IMR-90 (cell line): Measurements from ENCODE around the gene PINLYP. TPM values are rescaled to one million over a fixed set of nuclear protein-coding genes. Genes with fewer than 3 reads are reported as not detected.

Experiments used
- ATAC-seq: fragments of 200-7000 bp; cut with Tn5 transposase; 2 replicates; pipeline ENCODE4 v1.9.1; 2020; ENCODE audit warnings: low read depth, mild to moderate bottlenecking, moderate library complexity
- BruUV-seq: library from RNA; stranded (reverse); fragments of 400-500 nt; replicated peaks from 2 replicates; lab custom pipeline; 2021; lab: Mats Ljungman, UMichigan
- CTCF ChIA-PET: fragments of 300-600 bp; formaldehyde crosslinking; extraction: SDS; loops from one replicate; lab custom pipeline; 2021; ENCODE audit warnings: antibody characterized with exemption; lab: Yijun Ruan, JAX
- POLR2A ChIA-PET: fragments of 300-600 bp; sonication (Branson Sonifier 250); formaldehyde crosslinking; loops from one replicate; lab custom pipeline; 2022; ENCODE audit warnings: antibody characterized with exemption; ENCODE audit not compliant: unreplicated experiment; lab: Charles Lee
- DNase-seq: peaks from one replicate; pipeline ENCODE4 v3.0.0; 2013
- H2AFZ ChIP-seq: replicated peaks from 2 replicates; pipeline ENCODE3; 2013; ENCODE audit warnings: low read length, mild to moderate bottlenecking; ENCODE audit not compliant: poor library complexity
- H2AK5ac ChIP-seq: 2 replicates; pipeline ENCODE4 v1.6.1; 2013; ENCODE audit warnings: low read depth, low read length, inconsistent platforms
- H2AK9ac ChIP-seq: replicated peaks from 2 replicates; pipeline ENCODE3; 2013; ENCODE audit warnings: mild to moderate bottlenecking, low read depth, low read length, moderate library complexity; ENCODE audit not compliant: poor library complexity
- H2BK120ac ChIP-seq: 2 replicates; pipeline ENCODE4 v1.6.1; 2013; ENCODE audit warnings: low read depth, low read length, inconsistent platforms
- H2BK15ac ChIP-seq: 3 replicates; pipeline ENCODE4 v1.6.1; 2013; ENCODE audit warnings: low read depth, low read length, inconsistent platforms
- H2BK20ac ChIP-seq: 2 replicates; pipeline ENCODE4 v1.6.1; 2013; ENCODE audit warnings: low read depth, mild to moderate bottlenecking, inconsistent platforms, low read length, moderate library complexity
- H2BK5ac ChIP-seq: 2 replicates; pipeline ENCODE4 v1.6.1; 2013; ENCODE audit warnings: mild to moderate bottlenecking, low read depth, low read length, inconsistent platforms; ENCODE audit not compliant: poor library complexity, severe bottlenecking
- H3K14ac ChIP-seq: replicated peaks from 2 replicates; pipeline ENCODE4 v1.6.1; 2013; ENCODE audit warnings: low read depth, low read length, inconsistent platforms
- H3K18ac ChIP-seq: 2 replicates; pipeline ENCODE4 v1.6.1; 2013; ENCODE audit warnings: low read depth, low read length, control low read depth
- H3K23ac ChIP-seq: 2 replicates; pipeline ENCODE4 v1.6.1; 2013; ENCODE audit warnings: low read depth, low read length, inconsistent platforms
- H3K27ac ChIP-seq: 2 replicates; pipeline ENCODE4 v1.5.1; 2013; ENCODE audit warnings: mild to moderate bottlenecking, control low read depth, low read length; ENCODE audit not compliant: insufficient read depth
- H3K27me3 ChIP-seq: 2 replicates; pipeline ENCODE4 v1.6.1; 2013; ENCODE audit warnings: low read length; ENCODE audit not compliant: control insufficient read depth, insufficient read depth
- H3K36me3 ChIP-seq: 2 replicates; pipeline ENCODE4 v1.6.1; 2013; ENCODE audit warnings: low read length, mixed read lengths; ENCODE audit not compliant: control insufficient read depth, insufficient read depth
- H3K4ac ChIP-seq: 2 replicates; pipeline ENCODE4 v1.6.1; 2013; ENCODE audit warnings: low read depth, low read length, inconsistent platforms
- H3K4me1 ChIP-seq: 2 replicates; pipeline ENCODE4 v1.6.1; 2013; ENCODE audit warnings: low read length, mixed read lengths; ENCODE audit not compliant: control insufficient read depth, insufficient read depth
- H3K4me2 ChIP-seq: 2 replicates; pipeline ENCODE4 v1.6.1; 2013; ENCODE audit warnings: low read depth, mild to moderate bottlenecking, control low read depth, low read length, moderate library complexity
- H3K4me3 ChIP-seq: 2 replicates; pipeline ENCODE4 v1.5.1; 2013; ENCODE audit warnings: low read depth, mild to moderate bottlenecking, control low read depth, low read length, moderate library complexity; ENCODE audit not compliant: insufficient read depth
- H3K56ac ChIP-seq: 2 replicates; pipeline ENCODE4 v1.6.1; 2013; ENCODE audit warnings: low read length, inconsistent platforms; ENCODE audit not compliant: insufficient read depth; ENCODE audit errors: extremely low read depth
- H3K79me1 ChIP-seq, 2 experiments: 2 replicates each; pipeline ENCODE4 v1.6.1; 2013; ENCODE audit warnings: low read length in 2 of 2, inconsistent platforms in 1 of 2, low read depth in 1 of 2
- H3K9ac ChIP-seq: 2 replicates; pipeline ENCODE4 v1.6.1; 2013; ENCODE audit warnings: low read depth, low read length, control low read depth
- H3K9me1 ChIP-seq: 2 replicates; pipeline ENCODE4 v1.6.1; 2013; ENCODE audit warnings: low read length, inconsistent platforms; ENCODE audit not compliant: insufficient read depth
- H3K9me3 ChIP-seq: 2 replicates; pipeline ENCODE4 v1.6.1; 2013; ENCODE audit warnings: low read length; ENCODE audit not compliant: control insufficient read depth, insufficient read depth
- H4K20me1 ChIP-seq: 2 replicates; pipeline ENCODE4 v1.6.1; 2013; ENCODE audit warnings: low read length, inconsistent platforms; ENCODE audit not compliant: insufficient read depth
- H4K5ac ChIP-seq: 2 replicates; pipeline ENCODE4 v1.6.1; 2013; ENCODE audit warnings: mild to moderate bottlenecking, low read depth, low read length, control low read depth
- H4K8ac ChIP-seq, 2 experiments: 2 replicates each; pipeline ENCODE4 v1.6.1; 2013; ENCODE audit warnings: low read depth in 2 of 2, low read length in 2 of 2, control low read depth in 1 of 2, inconsistent platforms in 1 of 2
- H4K91ac ChIP-seq: 2 replicates; pipeline ENCODE4 v1.6.1; 2013; ENCODE audit warnings: low read depth, low read length, inconsistent platforms; ENCODE audit not compliant: insufficient read depth
- BHLHE40 ChIP-seq: fragments of 150-350 bp; IDR thresholded peaks from 2 replicates; pipeline ENCODE4 v1.6.1; 2016; ENCODE audit warnings: mild to moderate bottlenecking, low read depth, low read length
- CEBPB ChIP-seq: IDR thresholded peaks from 2 replicates; pipeline ENCODE4 v1.6.1; 2012; ENCODE audit warnings: low read depth, low read length, improper control_type of control experiment
- CHD1 ChIP-seq: IDR thresholded peaks from 2 replicates; pipeline ENCODE4 v1.6.1; 2012; ENCODE audit warnings: low read depth, low read length, improper control_type of control experiment
- FOS ChIP-seq: fragments of 150-350 bp; IDR thresholded peaks from 2 replicates; pipeline ENCODE4 v1.6.1; 2016; ENCODE audit warnings: low read depth, low read length
- MAFK ChIP-seq: IDR thresholded peaks from 2 replicates; pipeline ENCODE4 v1.6.1; 2012; ENCODE audit warnings: low read depth, low read length, improper control_type of control experiment
- MXI1 ChIP-seq: IDR thresholded peaks from 2 replicates; pipeline ENCODE4 v1.6.1; 2012; ENCODE audit warnings: low read depth, mild to moderate bottlenecking, low read length, moderate library complexity, borderline replicate concordance
- NFE2L2 ChIP-seq: fragments of 150-350 bp; IDR thresholded peaks from 2 replicates; pipeline ENCODE4 v1.6.1; 2016; ENCODE audit warnings: low read depth, mild to moderate bottlenecking, low read length
- POLR2A ChIP-seq: IDR thresholded peaks from 2 replicates; pipeline ENCODE4 v1.6.1; 2012; ENCODE audit warnings: mild to moderate bottlenecking, low read depth, low read length
- RAD21 ChIP-seq: IDR thresholded peaks from 2 replicates; pipeline ENCODE4 v1.6.1; 2012; ENCODE audit warnings: low read length, improper control_type of control experiment
- RCOR1 ChIP-seq: IDR thresholded peaks from 2 replicates; pipeline ENCODE4 v1.6.1; 2012; ENCODE audit warnings: mild to moderate bottlenecking, low read length, improper control_type of control experiment; ENCODE audit not compliant: insufficient replicate concordance
- RFX5 ChIP-seq: IDR thresholded peaks from 2 replicates; pipeline ENCODE4 v1.8.0; 2012; ENCODE audit warnings: low read depth, mild to moderate bottlenecking, low read length, moderate library complexity
- SMC3 ChIP-seq: fragments of 150-350 bp; IDR thresholded peaks from 2 replicates; pipeline ENCODE4 v1.6.1; 2016; ENCODE audit warnings: low read depth, mild to moderate bottlenecking, antibody characterized with exemption, low read length, moderate library complexity
- WGBS, 2 experiments: methylation state at CpG; one replicate each; pipeline versions ENCODE4 v1.1.5 to v1.1.7; 2013; ENCODE audit warnings: missing lambda C conversion rate in 2 of 2; ENCODE audit not compliant: insufficient read length in 1 of 2; ENCODE audit errors: extremely low coverage in 2 of 2; 5-methylcytosine and 5-hydroxymethylcytosine counted together
- dilution Hi-C: fragments of 300-500 bp; cut with HindIII; formaldehyde crosslinking; loops from one replicate; pipeline ENCODE4 v1.14.3; 2018; ENCODE audit warnings: low sequenced_read_pairs; ENCODE audit not compliant: unreplicated experiment
- in situ Hi-C: fragments of 300-500 bp; cut with MboI; formaldehyde crosslinking; loops from 3 replicates; pipeline ENCODE4 v1.14.3; 2019; ENCODE audit warnings: low sequenced_read_pairs, inconsistent platforms, mixed read lengths
- intact Hi-C: fragments of 100-400 bp; cut with micrococcal nuclease; formaldehyde crosslinking; loops from 2 replicates; pipeline ENCODE4 v1.10.0; 2022
- polyA plus RNA-seq, 3 experiments: library from polyadenylated mRNA; depleted of rRNA; stranded (reverse); fragments of >200 nt; gene quantifications; 2 replicates each; pipeline ENCODE4 v1.2.3, GENCODE V29; 2012; ENCODE audit warnings: low replicate concordance in 1 of 3
- total RNA-seq: library from RNA; depleted of rRNA; stranded (reverse); fragments of >200 nt; gene quantifications from 2 replicates; pipeline ENCODE4 v1.2.3, GENCODE V29; 2012
- TF ChIP-seq, protein P1 (sequence below): conservative IDR thresholded peaks from 2 replicates; pipeline ENCODE4 v1.5.1; 2012; ENCODE audit warnings: mild to moderate bottlenecking, low read depth, low read length, improper control_type of control experiment
- TF ChIP-seq, protein P2 (sequence below): fragments of 150-350 bp; IDR thresholded peaks from 2 replicates; pipeline ENCODE4 v1.6.1; 2016; ENCODE audit warnings: low read depth, mild to moderate bottlenecking, low read length, moderate library complexity, borderline replicate concordance
- TF ChIP-seq, protein P3 (sequence below): fragments of 150-350 bp; IDR thresholded peaks from 2 replicates; pipeline ENCODE4 v1.6.1; 2017; ENCODE audit warnings: mild to moderate bottlenecking, antibody characterized with exemption, low read length, low read depth

Gene PINLYP
- total and polyA plus RNA-seq, 2 of the 4 experiments (the other 2 are of a cell fraction) = 0.54 to 1.4 TPM

DNA sequence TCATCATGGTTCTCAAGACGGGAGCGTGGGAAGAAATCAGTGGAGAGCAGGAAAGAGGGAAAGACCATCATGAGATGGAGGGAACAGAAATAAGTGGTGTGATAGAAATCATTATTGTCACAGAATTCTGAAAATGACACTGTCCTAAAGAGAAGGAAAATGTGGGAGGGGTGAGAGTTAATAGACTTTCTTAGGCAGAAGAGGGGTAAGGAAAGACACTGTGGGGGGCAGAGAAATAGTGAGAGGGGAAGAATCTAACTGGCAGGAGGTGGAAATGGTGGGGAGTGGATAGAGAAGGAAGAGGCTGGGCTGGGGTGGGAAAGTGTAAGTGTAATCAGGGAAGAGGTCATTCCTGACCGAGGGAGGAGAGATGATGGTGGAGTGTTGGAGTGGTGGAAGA is 3.2 kb downstream of the PINLYP start:
- H2AK5ac ChIP-seq = no peak overlapping the region
- no TSS peak for BruUV-seq

More for the DNA sequence above, 3.2 kb downstream of the PINLYP start:
- H3K27me3 ChIP-seq = no peaks in the 10 kb centered on the region
- WGBS, 2 experiments = 71% methylated on average over 1 of the region's 3 CpGs; no CpG with 5 or more reads in 1 of the 2 experiments
- dilution Hi-C loops (no loop called here), in situ Hi-C loops (no loop called here), intact Hi-C loops (no loop called here)
- H2BK120ac ChIP-seq = no peak overlapping the region
- no peak overlapping the region for H4K91ac ChIP-seq
- no peak overlapping the region for H2AK9ac ChIP-seq
- H3K36me3 ChIP-seq = no peaks in the 10 kb centered on the region
- no peak overlapping the region for H3K4me3 ChIP-seq
- peaks cover 5% of the 10 kb centered on the region for H3K4me1 ChIP-seq
- no peak overlapping the region for H2BK20ac ChIP-seq
- H2AFZ ChIP-seq = no peak overlapping the region
- ATAC-seq (no peak), DNase-seq (no peak)
- no peak overlapping the region for H3K14ac ChIP-seq
- H3K79me1 ChIP-seq = peaks cover 7 to 18% of the 10 kb centered on the region in 2 experiments
- H4K20me1 ChIP-seq = no peaks in the 10 kb centered on the region
- H2BK5ac ChIP-seq = no peak overlapping the region
- no peaks in the 10 kb centered on the region for H3K9me3 ChIP-seq
- H4K8ac ChIP-seq = no peak overlapping the region
- no peak for TF ChIP-seq BHLHE40
- no peak for TF ChIP-seq RFX5
- no peak for TF ChIP-seq FOS
- TF ChIP-seq RAD21 = no peak
- no peak for TF ChIP-seq MAFK
- TF ChIP-seq RCOR1 = no peak
- no peak for TF ChIP-seq POLR2A
- no peak for TF ChIP-seq MXI1
- TF ChIP-seq, protein P1, sequence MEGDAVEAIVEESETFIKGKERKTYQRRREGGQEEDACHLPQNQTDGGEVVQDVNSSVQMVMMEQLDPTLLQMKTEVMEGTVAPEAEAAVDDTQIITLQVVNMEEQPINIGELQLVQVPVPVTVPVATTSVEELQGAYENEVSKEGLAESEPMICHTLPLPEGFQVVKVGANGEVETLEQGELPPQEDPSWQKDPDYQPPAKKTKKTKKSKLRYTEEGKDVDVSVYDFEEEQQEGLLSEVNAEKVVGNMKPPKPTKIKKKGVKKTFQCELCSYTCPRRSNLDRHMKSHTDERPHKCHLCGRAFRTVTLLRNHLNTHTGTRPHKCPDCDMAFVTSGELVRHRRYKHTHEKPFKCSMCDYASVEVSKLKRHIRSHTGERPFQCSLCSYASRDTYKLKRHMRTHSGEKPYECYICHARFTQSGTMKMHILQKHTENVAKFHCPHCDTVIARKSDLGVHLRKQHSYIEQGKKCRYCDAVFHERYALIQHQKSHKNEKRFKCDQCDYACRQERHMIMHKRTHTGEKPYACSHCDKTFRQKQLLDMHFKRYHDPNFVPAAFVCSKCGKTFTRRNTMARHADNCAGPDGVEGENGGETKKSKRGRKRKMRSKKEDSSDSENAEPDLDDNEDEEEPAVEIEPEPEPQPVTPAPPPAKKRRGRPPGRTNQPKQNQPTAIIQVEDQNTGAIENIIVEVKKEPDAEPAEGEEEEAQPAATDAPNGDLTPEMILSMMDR = no peak
- no peak for TF ChIP-seq NFE2L2
- TF ChIP-seq, protein P2, sequence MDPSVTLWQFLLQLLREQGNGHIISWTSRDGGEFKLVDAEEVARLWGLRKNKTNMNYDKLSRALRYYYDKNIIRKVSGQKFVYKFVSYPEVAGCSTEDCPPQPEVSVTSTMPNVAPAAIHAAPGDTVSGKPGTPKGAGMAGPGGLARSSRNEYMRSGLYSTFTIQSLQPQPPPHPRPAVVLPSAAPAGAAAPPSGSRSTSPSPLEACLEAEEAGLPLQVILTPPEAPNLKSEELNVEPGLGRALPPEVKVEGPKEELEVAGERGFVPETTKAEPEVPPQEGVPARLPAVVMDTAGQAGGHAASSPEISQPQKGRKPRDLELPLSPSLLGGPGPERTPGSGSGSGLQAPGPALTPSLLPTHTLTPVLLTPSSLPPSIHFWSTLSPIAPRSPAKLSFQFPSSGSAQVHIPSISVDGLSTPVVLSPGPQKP = no peak
- TF ChIP-seq CHD1 = no peak
- TF ChIP-seq, protein P3, sequence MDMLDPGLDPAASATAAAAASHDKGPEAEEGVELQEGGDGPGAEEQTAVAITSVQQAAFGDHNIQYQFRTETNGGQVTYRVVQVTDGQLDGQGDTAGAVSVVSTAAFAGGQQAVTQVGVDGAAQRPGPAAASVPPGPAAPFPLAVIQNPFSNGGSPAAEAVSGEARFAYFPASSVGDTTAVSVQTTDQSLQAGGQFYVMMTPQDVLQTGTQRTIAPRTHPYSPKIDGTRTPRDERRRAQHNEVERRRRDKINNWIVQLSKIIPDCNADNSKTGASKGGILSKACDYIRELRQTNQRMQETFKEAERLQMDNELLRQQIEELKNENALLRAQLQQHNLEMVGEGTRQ = no peak
- TF ChIP-seq SMC3 = no peak
- TF ChIP-seq CEBPB = no peak
- no peak overlapping the region for H3K27ac ChIP-seq
- no peak overlapping the region for H4K5ac ChIP-seq
- H3K18ac ChIP-seq = no peak overlapping the region
- POLR2A ChIA-PET = no interaction called here
- no peak overlapping the region for H3K23ac ChIP-seq
- no peak overlapping the region for H3K4ac ChIP-seq
- CTCF ChIA-PET = no interaction called here
- no peak overlapping the region for H3K56ac ChIP-seq
- H2BK15ac ChIP-seq = no peak overlapping the region
- H3K9me1 ChIP-seq = peaks cover 3% of the 10 kb centered on the region
- no peak overlapping the region for H3K4me2 ChIP-seq
- H3K9ac ChIP-seq = no peak overlapping the region
